Neuronal stem cell (in vitro differentiated cells): Measurements from ENCODE around the gene COX19.
A peak's percentile ranks its signal among the peaks of the same experiment; 100 is the strongest.

Experiments used
- DNase-seq: peaks from one replicate; pipeline ENCODE4 v3.0.0-alpha.2; 2013; ENCODE audit warnings: low spot score
- H2AFZ ChIP-seq: one replicate; pipeline ENCODE4 v1.6.1; 2013; ENCODE audit warnings: mild to moderate bottlenecking, low read length, inconsistent platforms
- H2AK5ac ChIP-seq: 2 replicates; pipeline ENCODE4 v1.6.1; 2013; ENCODE audit warnings: low read depth, mild to moderate bottlenecking, inconsistent platforms, low read length, moderate library complexity, mixed read lengths
- H2BK120ac ChIP-seq: 2 replicates; pipeline ENCODE4 v1.6.1; 2013; ENCODE audit warnings: low read depth, mild to moderate bottlenecking, inconsistent platforms, low read length, moderate library complexity, mixed read lengths
- H2BK12ac ChIP-seq: one replicate; pipeline ENCODE4 v1.6.1; 2013; ENCODE audit warnings: low read length, inconsistent platforms
- H2BK15ac ChIP-seq: 2 replicates; pipeline ENCODE4 v1.6.1; 2013; ENCODE audit warnings: mild to moderate bottlenecking, low read length, inconsistent platforms, mixed read lengths
- H2BK5ac ChIP-seq: one replicate; pipeline ENCODE4 v1.6.1; 2013; ENCODE audit warnings: inconsistent platforms, mild to moderate bottlenecking, low read length, moderate library complexity
- H3K14ac ChIP-seq: one replicate; pipeline ENCODE4 v1.6.1; 2013; ENCODE audit warnings: low read length, inconsistent platforms
- H3K18ac ChIP-seq: 2 replicates; pipeline ENCODE4 v1.6.1; 2013; ENCODE audit warnings: low read length, inconsistent platforms
- H3K23ac ChIP-seq: 2 replicates; pipeline ENCODE4 v1.6.1; 2013; ENCODE audit warnings: low read depth, mild to moderate bottlenecking, mixed read lengths, low read length, inconsistent platforms; ENCODE audit not compliant: poor library complexity
- H3K27ac ChIP-seq: replicated peaks from 3 replicates; pipeline ENCODE4 v1.5.1; 2013; ENCODE audit warnings: low read length, inconsistent platforms
- H3K27me3 ChIP-seq, 3 experiments: 2 replicates each; pipeline ENCODE4 v1.6.1; 2013; ENCODE audit warnings: low read length in 3 of 3, mild to moderate bottlenecking in 2 of 3, inconsistent platforms in 1 of 3, low read depth in 1 of 3, mixed read lengths in 1 of 3, moderate library complexity in 1 of 3; ENCODE audit not compliant: control insufficient read depth in 3 of 3, insufficient read depth in 3 of 3
- H3K36me3 ChIP-seq, 2 donors: replicated peaks in 1 of 2; 2 replicates each; pipeline ENCODE4 v1.6.1; 2013; ENCODE audit warnings: low read length in 2 of 2; ENCODE audit not compliant: control insufficient read depth in 2 of 2, insufficient read depth in 2 of 2
- H3K4ac ChIP-seq: 2 replicates; pipeline ENCODE4 v1.6.1; 2013; ENCODE audit warnings: inconsistent platforms, mild to moderate bottlenecking, low read length, moderate library complexity
- H3K4me1 ChIP-seq, 2 donors: 1 replicate in 1 of 2; 2 replicates in 1 of 2; pipeline ENCODE4 v1.6.1; 2013; ENCODE audit warnings: low read length in 2 of 2, low read depth in 1 of 2; ENCODE audit not compliant: control insufficient read depth in 2 of 2, insufficient read depth in 1 of 2
- H3K4me2 ChIP-seq: one replicate; pipeline ENCODE4 v1.6.1; 2013; ENCODE audit warnings: mild to moderate bottlenecking, low read length, inconsistent platforms; ENCODE audit not compliant: insufficient read depth, poor library complexity, severe bottlenecking
- H3K4me3 ChIP-seq, 2 donors: 2 replicates each; pipeline ENCODE4 v1.5.1; 2013; ENCODE audit warnings: low read length in 2 of 2, mild to moderate bottlenecking in 2 of 2, inconsistent platforms in 1 of 2, moderate library complexity in 1 of 2
- H3K79me1 ChIP-seq: one replicate; pipeline ENCODE4 v1.6.1; 2013; ENCODE audit warnings: low read depth, mild to moderate bottlenecking, inconsistent platforms, low read length, moderate library complexity
- H3K9ac ChIP-seq: one replicate; pipeline ENCODE4 v1.6.1; 2013; ENCODE audit warnings: mild to moderate bottlenecking, low read depth, low read length, inconsistent platforms; ENCODE audit not compliant: poor library complexity
- H3K9me3 ChIP-seq, 2 donors: replicated peaks in 1 of 2; 2 replicates each; pipeline versions ENCODE3 to v1.6.1; 2013; ENCODE audit warnings: low read length in 2 of 2, mild to moderate bottlenecking in 2 of 2, inconsistent platforms in 1 of 2, low read depth in 1 of 2, mixed read lengths in 1 of 2, moderate library complexity in 1 of 2; ENCODE audit not compliant: control insufficient read depth in 2 of 2, insufficient read depth in 1 of 2
- H4K8ac ChIP-seq: one replicate; pipeline ENCODE4 v1.6.1; 2013; ENCODE audit warnings: low read depth, mild to moderate bottlenecking, inconsistent platforms, low read length, moderate library complexity
- H4K91ac ChIP-seq: one replicate; pipeline ENCODE4 v1.6.1; 2013; ENCODE audit warnings: low read length, low read depth, mild to moderate bottlenecking, inconsistent platforms; ENCODE audit not compliant: poor library complexity
- WGBS, 2 donors: extraction: QIAGEN DNeasy Blood & Tissue Kit; methylation state at CpG; one replicate each; pipeline ENCODE4 v1.1.7; 2013; ENCODE audit warnings: missing lambda C conversion rate in 2 of 2, mixed read lengths in 1 of 2; ENCODE audit not compliant: insufficient read length in 2 of 2, insufficient replicate concordance in 1 of 2; ENCODE audit errors: extremely low coverage in 2 of 2; 5-methylcytosine and 5-hydroxymethylcytosine counted together

COX19 gene

GRCh38 chr7:997404-998395, 22.4 kb upstream of the COX19 start:
- no CpG with 5 or more reads among the region's 45 CpGs for WGBS, 2 donors
- Histone ChIP-seq H2BK5ac (no peak overlapping the region), H3K27ac (no peak overlapping the region), H3K36me3 (peaks cover 10 to 55% of the 10 kb centered on the region in 2 donors), H3K9me3 (no peaks in the 10 kb centered on the region), H2BK15ac (no peak overlapping the region), H3K4me2 (no peak overlapping the region), H3K9ac (no peak overlapping the region), H4K91ac (no peak overlapping the region), H3K18ac (no peak overlapping the region), H3K4ac (no peak overlapping the region), H2AK5ac (no peak overlapping the region), H3K14ac (peak overlapping the region; percentile 2), H4K8ac (no peak overlapping the region), H2BK120ac (no peak overlapping the region), H3K4me1 (peaks cover 6 to 15% of the 10 kb centered on the region in 2 donors), H3K4me3 (no peak overlapping the region), H3K27me3 (no peaks in the 10 kb centered on the region), H3K79me1 (peaks cover 2% of the 10 kb centered on the region), H2BK12ac (no peak overlapping the region), H2AFZ (no peak overlapping the region), H3K23ac (peak overlapping the region; percentile 89)
- no peak for DNase-seq

- H3K4me2 ChIP-seq, result no peak overlapping the region
- H4K91ac ChIP-seq, result no peak overlapping the region
- H2AFZ ChIP-seq, result no peak overlapping the region
- no peak for DNase-seq
- H2BK5ac ChIP-seq, result no peak overlapping the region
- no peak overlapping the region for H3K9ac ChIP-seq
- peaks cover 2% of the 10 kb centered on the region for H3K79me1 ChIP-seq
- peak overlapping the region; percentile 89 for H3K23ac ChIP-seq
- H3K36me3 ChIP-seq, result peaks cover 10 to 55% of the 10 kb centered on the region in 2 donors
- H3K14ac ChIP-seq, result no peak overlapping the region
- H4K8ac ChIP-seq, result no peak overlapping the region
- no peak overlapping the region for H3K27ac ChIP-seq
- WGBS, 2 donors, result no CpG with 5 or more reads among the region's 38 CpGs
- H2BK12ac ChIP-seq, result peak overlapping the region; percentile 58
- H2AK5ac ChIP-seq, result no peak overlapping the region
- H2BK15ac ChIP-seq, result no peak overlapping the region
- H3K4me1 ChIP-seq, result peaks cover 8 to 15% of the 10 kb centered on the region in 2 donors
- no peaks in the 10 kb centered on the region for H3K27me3 ChIP-seq
- no peaks in the 10 kb centered on the region for H3K9me3 ChIP-seq
- no peak overlapping the region for H2BK120ac ChIP-seq
- no peak overlapping the region for H3K4ac ChIP-seq
- peak overlapping the region; percentile 57 for H3K18ac ChIP-seq
- no peak overlapping the region for H3K4me3 ChIP-seq
These were observed 20.9 kb upstream of the COX19 start for GRCh38 chr7:996079-996872.

GRCh38 chr7:995571-995970, 20.2 kb upstream of the COX19 start:
- Histone ChIP-seq H4K91ac (no peak overlapping the region), H2BK15ac (no peak overlapping the region), H3K9me3 (no peaks in the 10 kb centered on the region), H4K8ac (no peak overlapping the region), H3K27me3 (no peaks in the 10 kb centered on the region), H3K4me2 (no peak overlapping the region), H2BK12ac (no peak overlapping the region), H3K36me3 (peaks cover 10 to 49% of the 10 kb centered on the region in 2 donors), H3K27ac (no peak overlapping the region), H2AFZ (no peak overlapping the region), H3K4ac (no peak overlapping the region), H2BK120ac (no peak overlapping the region), H3K4me1 (peaks cover 8 to 13% of the 10 kb centered on the region in 2 donors), H2AK5ac (no peak overlapping the region), H3K9ac (no peak overlapping the region), H3K79me1 (peaks cover 2% of the 10 kb centered on the region), H2BK5ac (no peak overlapping the region), H3K23ac (no peak overlapping the region), H3K4me3 (no peak overlapping the region), H3K14ac (no peak overlapping the region), H3K18ac (peak overlapping the region; percentile 19)
- WGBS, 2 donors, result no CpG with 5 or more reads among the region's 14 CpGs
- no peak for DNase-seq
